ENCODE results near the gene WAC.

DNA sequence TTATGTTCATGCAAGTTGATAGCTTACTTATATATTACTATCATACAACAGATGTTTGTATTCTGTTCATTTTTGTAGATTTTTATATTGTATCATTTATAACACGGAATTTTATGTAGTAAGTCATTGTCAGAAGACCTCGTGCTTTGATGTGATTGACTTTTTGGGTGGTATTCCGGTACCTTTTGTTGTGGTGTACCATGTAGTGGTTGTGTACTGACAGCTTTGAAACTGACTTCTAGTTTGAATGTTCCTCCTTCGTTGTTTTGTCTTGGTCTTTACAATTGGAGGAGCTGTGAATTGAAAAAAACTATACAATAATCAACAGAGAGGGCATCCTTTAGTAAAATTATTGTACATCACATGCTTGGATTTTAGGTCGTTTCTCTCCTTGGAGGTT lies 61.5 kb downstream of the WAC start:
- no peak for TF ChIP-seq ZNF384 (IDR thresholded peaks at IDR 0.05)
- no peak for TF ChIP-seq NFRKB (IDR thresholded peaks at IDR 0.05)
- no peak for TF ChIP-seq FOXM1 (IDR thresholded peaks at IDR 0.05; ENCODE audit: borderline replicate concordance)
- TF ChIP-seq SUZ12 (IDR thresholded peaks at IDR 0.05) = no peak
